ENCODE data around the gene CHMP1B. TPM values are rescaled to one million over a fixed set of nuclear protein-coding genes. Genes with fewer than 3 reads are reported as not detected.

Gene CHMP1B
- total RNA-seq, 2 experiments from 2014 or later: 64.4 to 67.4 TPM

- intact Hi-C loops (cut with DNase I, micrococcal nuclease): no loop called here
- ChIA-PET CTCF (no interaction called here), POLR2A (no interaction called here)
- no peaks in the 10 kb centered on the region for H3K9me3 Mint-ChIP-seq
- no peaks in the 10 kb centered on the region for H3K4me1 Mint-ChIP-seq (ENCODE audit: low read depth)
- no peak overlapping the region for H3K27ac ChIP-seq (ENCODE audit: low read depth in 1 of 2, low read length in 2 of 2)
- H3K36me3 Mint-ChIP-seq (ENCODE audit: low read depth): no peaks in the 10 kb centered on the region
- H3K4me3 ChIP-seq (ENCODE audit: low read length): no peak overlapping the region
- peaks cover 22% of the 10 kb centered on the region for H3K27me3 Mint-ChIP-seq
- H3K4me3 Mint-ChIP-seq: no peak overlapping the region
- ATAC-seq (ENCODE audit: poor library complexity) (no peak), DNase-seq (no peak)
- TF ChIP-seq, protein P1, sequence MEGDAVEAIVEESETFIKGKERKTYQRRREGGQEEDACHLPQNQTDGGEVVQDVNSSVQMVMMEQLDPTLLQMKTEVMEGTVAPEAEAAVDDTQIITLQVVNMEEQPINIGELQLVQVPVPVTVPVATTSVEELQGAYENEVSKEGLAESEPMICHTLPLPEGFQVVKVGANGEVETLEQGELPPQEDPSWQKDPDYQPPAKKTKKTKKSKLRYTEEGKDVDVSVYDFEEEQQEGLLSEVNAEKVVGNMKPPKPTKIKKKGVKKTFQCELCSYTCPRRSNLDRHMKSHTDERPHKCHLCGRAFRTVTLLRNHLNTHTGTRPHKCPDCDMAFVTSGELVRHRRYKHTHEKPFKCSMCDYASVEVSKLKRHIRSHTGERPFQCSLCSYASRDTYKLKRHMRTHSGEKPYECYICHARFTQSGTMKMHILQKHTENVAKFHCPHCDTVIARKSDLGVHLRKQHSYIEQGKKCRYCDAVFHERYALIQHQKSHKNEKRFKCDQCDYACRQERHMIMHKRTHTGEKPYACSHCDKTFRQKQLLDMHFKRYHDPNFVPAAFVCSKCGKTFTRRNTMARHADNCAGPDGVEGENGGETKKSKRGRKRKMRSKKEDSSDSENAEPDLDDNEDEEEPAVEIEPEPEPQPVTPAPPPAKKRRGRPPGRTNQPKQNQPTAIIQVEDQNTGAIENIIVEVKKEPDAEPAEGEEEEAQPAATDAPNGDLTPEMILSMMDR (IDR thresholded peaks at IDR 0.05): no peak
- no peaks in the 10 kb centered on the region for H3K4me1 ChIP-seq (ENCODE audit: insufficient read depth, low read length)
- no peak overlapping the region for H3K27ac Mint-ChIP-seq
- H3K36me3 ChIP-seq (ENCODE audit: insufficient read depth, low read length): no peaks in the 10 kb centered on the region
- no peaks in the 10 kb centered on the region for H3K9me3 ChIP-seq (ENCODE audit: control insufficient read depth in 1 of 2, insufficient read depth in 1 of 2, low read length in 2 of 2)
- no peaks in the 10 kb centered on the region for H3K27me3 ChIP-seq (ENCODE audit: control insufficient read depth in 1 of 2, insufficient read depth in 2 of 2, low read length in 2 of 2)
Measured at GRCh38 chr18:11809895-11810294, 41.3 kb upstream of the CHMP1B start.

- H3K27me3 Mint-ChIP-seq: peaks cover 18% of the 10 kb centered on the region
- no peaks in the 10 kb centered on the region for H3K4me1 Mint-ChIP-seq (ENCODE audit: low read depth)
- no peaks in the 10 kb centered on the region for H3K9me3 ChIP-seq (ENCODE audit: control insufficient read depth in 1 of 2, insufficient read depth in 1 of 2, low read length in 2 of 2)
- ChIA-PET CTCF (no interaction called here), POLR2A (no interaction called here)
- no peak overlapping the region for H3K27ac Mint-ChIP-seq
- no peaks in the 10 kb centered on the region for H3K9me3 Mint-ChIP-seq
- no peak overlapping the region for H3K4me3 Mint-ChIP-seq
- TF ChIP-seq, protein P1 (IDR thresholded peaks at IDR 0.05): no peak
- H3K27me3 ChIP-seq (ENCODE audit: control insufficient read depth in 1 of 2, insufficient read depth in 2 of 2, low read length in 2 of 2): no peaks in the 10 kb centered on the region
- intact Hi-C loops (cut with DNase I, micrococcal nuclease): no loop called here
- ATAC-seq (ENCODE audit: poor library complexity) (no peak), DNase-seq (no peak)
- H3K36me3 Mint-ChIP-seq (ENCODE audit: low read depth): no peaks in the 10 kb centered on the region
- H3K4me1 ChIP-seq (ENCODE audit: insufficient read depth, low read length): no peaks in the 10 kb centered on the region
- H3K36me3 ChIP-seq (ENCODE audit: insufficient read depth, low read length): no peaks in the 10 kb centered on the region
- H3K4me3 ChIP-seq (ENCODE audit: low read length): no peak overlapping the region
- no peak overlapping the region for H3K27ac ChIP-seq (ENCODE audit: low read depth in 1 of 2, low read length in 2 of 2)
Measured at GRCh38 chr18:11810379-11810778, 40.8 kb upstream of the CHMP1B start.

DNA sequence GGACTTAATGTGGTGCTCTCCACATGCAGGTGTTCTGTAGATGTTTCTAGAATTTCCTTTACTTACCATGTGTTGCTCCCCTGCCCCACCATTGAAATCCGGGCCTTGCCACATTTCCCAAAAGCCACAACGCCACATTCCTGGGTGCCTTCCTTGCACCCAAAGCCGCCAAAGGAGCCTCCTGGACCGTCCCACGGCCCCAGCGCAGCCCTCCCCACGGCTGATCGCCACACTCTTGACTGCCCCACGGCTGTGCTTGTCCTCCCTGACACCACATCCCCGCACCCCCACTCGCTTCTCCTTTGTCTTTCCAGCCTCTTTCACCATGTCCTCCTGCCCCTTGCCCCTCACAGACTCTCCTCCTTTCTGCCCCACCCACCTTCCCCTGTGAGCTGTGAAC is 40.2 kb upstream of the CHMP1B start:
- no peaks in the 10 kb centered on the region for H3K4me1 ChIP-seq (ENCODE audit: insufficient read depth, low read length)
- ChIA-PET CTCF (no interaction called here), POLR2A (no interaction called here)
- Mint-ChIP-seq H3K4me3 (no peak overlapping the region), H3K36me3 (ENCODE audit: low read depth) (no peaks in the 10 kb centered on the region), H3K27ac (no peak overlapping the region), H3K4me1 (ENCODE audit: low read depth) (no peaks in the 10 kb centered on the region), H3K27me3 (peaks cover 12% of the 10 kb centered on the region), H3K9me3 (no peaks in the 10 kb centered on the region)
- no peaks in the 10 kb centered on the region for H3K9me3 ChIP-seq (ENCODE audit: control insufficient read depth in 1 of 2, insufficient read depth in 1 of 2, low read length in 2 of 2)
- H3K4me3 ChIP-seq (ENCODE audit: low read length): no peak overlapping the region
- H3K36me3 ChIP-seq (ENCODE audit: insufficient read depth, low read length): no peaks in the 10 kb centered on the region
- TF ChIP-seq, protein P1 (IDR thresholded peaks at IDR 0.05): no peak
- H3K27me3 ChIP-seq (ENCODE audit: control insufficient read depth in 1 of 2, insufficient read depth in 2 of 2, low read length in 2 of 2): no peaks in the 10 kb centered on the region
- DNase-seq (no peak), ATAC-seq (ENCODE audit: poor library complexity) (no peak)
- intact Hi-C loops (cut with DNase I, micrococcal nuclease): no loop called here
- H3K27ac ChIP-seq (ENCODE audit: low read depth in 1 of 2, low read length in 2 of 2): no peak overlapping the region

Data from CD4-positive, alpha-beta T cell (primary cell).